ENCODE measurements around the gene SSBP3. TPM values are rescaled to one million over a fixed set of nuclear protein-coding genes. Genes with fewer than 3 reads are reported as not detected.

SSBP3 gene
- total RNA-seq, 1 experiment from 2014 or later: 109 TPM

DNA sequence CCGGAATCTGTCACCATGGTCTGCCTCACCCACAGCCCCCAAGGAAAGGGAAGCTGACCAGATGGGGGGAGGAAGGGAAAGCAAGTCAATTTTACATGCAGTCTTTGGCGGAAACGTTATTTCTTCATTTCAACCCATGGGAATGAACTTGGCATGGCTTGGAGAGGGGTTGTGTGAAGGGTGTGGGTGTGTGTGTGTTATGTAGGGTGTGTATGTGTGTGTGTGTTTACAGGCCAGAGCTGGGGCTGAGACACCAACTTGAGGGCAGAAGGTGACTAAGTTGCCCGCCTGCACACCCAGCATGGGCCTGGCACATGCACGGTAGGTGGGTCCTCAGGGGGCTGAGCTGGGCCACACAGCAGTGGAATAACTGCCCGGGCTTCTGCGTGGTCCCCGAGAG is 141.1 kb downstream of the SSBP3 start:
- no peak overlapping the region for H3K4me3 ChIP-seq (ENCODE audit: insufficient read depth, low read depth, low read length)
- DNase-seq: no peak
- H3K36me3 ChIP-seq (replicated peaks; ENCODE audit: control insufficient read depth, insufficient read depth, low read length): no peaks in the 10 kb centered on the region; the same call in none of the 2 replicates
- H3K27me3 ChIP-seq (ENCODE audit: control insufficient read depth, insufficient read depth, low read length): no peaks in the 10 kb centered on the region

DNA sequence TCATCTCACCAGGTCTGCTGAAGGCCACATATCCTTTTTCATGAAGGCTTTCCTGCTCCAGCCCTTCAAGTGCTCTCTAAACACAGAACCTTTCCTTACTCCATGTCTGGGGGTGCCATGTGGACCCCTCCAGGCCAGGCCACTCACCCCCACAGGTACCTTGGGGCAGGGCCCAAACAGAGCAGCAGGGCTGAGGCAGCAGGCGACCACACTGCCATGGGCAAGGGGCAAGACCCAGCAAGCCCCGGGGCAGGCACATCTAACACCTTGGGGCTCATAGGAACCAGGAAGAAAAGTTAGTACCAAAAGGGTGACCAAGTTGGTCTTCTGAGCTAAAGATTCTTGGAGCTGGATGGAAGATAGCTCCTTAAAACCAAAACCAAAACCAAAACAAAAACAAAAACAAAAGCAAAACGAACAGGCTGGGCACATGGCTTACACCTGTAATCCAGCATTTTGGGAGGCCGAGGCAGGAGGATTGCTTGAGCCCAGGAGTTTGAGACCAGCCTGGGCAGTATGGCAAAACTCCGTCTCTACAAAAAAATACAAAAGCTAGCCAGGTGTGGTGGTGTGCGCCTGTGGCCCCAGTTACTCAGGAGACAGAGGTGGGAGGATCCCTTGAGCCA is 142.5 kb downstream of the SSBP3 start:
- no peaks in the 10 kb centered on the region; the same call in none of the 2 replicates for H3K36me3 ChIP-seq (replicated peaks; ENCODE audit: control insufficient read depth, insufficient read depth, low read length)
- no peak for DNase-seq
- no peaks in the 10 kb centered on the region for H3K27me3 ChIP-seq (ENCODE audit: control insufficient read depth, insufficient read depth, low read length)
- H3K4me3 ChIP-seq (ENCODE audit: insufficient read depth, low read depth, low read length): no peak overlapping the region

DNA sequence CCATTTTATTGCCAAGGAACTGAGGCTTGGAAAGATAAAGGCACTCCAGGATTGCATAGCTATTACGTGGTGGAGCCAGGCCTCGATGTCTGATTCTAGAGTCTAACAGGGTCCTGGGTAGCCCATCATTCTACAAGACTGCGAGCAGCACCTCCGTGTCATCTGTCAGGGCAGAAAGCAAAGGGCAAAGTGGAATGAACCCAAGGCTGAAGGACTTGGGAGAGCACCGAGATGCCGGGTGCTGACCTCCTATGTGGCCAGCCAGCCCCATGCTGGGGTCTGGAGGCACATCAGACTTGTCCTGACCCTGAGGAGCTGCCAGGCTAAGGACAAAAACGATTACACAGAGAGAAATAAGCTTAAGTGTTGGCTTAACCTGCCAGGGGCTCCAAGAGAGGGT is 143.9 kb downstream of the SSBP3 start:
- H3K36me3 ChIP-seq (replicated peaks; ENCODE audit: control insufficient read depth, insufficient read depth, low read length): no peaks in the 10 kb centered on the region; the same call in none of the 2 replicates

DNA sequence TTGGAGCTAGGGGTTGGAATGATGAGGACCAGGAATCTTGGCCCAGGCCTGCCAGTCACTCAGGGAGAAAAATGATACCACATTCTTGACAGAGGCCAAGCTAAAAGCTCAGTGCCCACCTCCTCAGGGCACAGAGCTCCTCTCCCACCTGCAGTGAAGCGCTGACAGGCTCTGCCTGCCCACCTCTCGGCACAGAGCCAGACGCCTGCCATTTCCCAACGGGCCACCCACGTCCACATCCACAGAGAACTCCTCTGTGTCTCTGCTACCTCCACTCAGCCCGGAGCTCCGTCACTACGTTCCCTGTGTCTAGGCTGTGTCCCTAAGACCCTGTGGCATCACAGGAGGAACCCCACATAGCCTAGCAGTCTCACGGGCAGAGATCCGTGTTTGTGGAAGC is 145.4 kb downstream of the SSBP3 start:
- no peak overlapping the region for H3K4me3 ChIP-seq (ENCODE audit: insufficient read depth, low read depth, low read length)
- no peaks in the 10 kb centered on the region for H3K27me3 ChIP-seq (ENCODE audit: control insufficient read depth, insufficient read depth, low read length)
- no peaks in the 10 kb centered on the region; the same call in 1 of the 2 replicates for H3K36me3 ChIP-seq (replicated peaks; ENCODE audit: control insufficient read depth, insufficient read depth, low read length)
- DNase-seq: no peak

More for the DNA sequence above, 143.9 kb downstream of the SSBP3 start:
- Histone ChIP-seq H3K4me3 (ENCODE audit: insufficient read depth, low read depth, low read length) (no peak overlapping the region), H3K27me3 (ENCODE audit: control insufficient read depth, insufficient read depth, low read length) (no peaks in the 10 kb centered on the region)
- DNase-seq: no peak

DNA sequence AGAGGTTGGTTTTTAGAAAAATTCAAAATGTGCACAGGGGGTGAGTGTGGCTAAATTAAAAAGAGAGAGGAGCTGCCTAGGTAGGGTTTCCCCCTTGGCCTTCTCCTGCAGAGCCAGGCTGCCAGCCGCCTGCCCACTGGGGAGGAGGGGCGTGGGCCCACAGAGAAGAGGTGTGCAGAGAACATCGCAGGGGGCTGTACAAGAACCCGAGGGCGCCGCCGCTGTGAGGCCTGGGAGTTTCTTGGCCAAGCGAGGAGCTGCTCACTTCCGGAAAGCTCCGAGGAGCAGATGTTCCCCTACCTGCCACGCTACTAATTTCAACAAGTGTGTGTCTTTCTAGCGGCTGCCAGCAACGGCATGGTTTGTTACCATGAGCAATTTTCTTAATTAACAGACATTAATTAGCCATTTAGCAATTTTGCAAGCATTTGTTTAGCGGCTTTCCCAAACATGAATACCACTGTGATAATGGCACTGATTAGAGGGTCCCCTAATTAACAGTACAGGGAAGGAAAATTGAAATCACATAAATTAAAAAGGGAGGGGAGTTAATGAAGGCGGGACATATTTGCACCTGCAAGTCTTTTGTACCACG is 146.6 kb downstream of the SSBP3 start:
- H3K36me3 ChIP-seq (replicated peaks; ENCODE audit: control insufficient read depth, insufficient read depth, low read length): no peaks in the 10 kb centered on the region
- DNase-seq: no peak
- H3K27me3 ChIP-seq (ENCODE audit: control insufficient read depth, insufficient read depth, low read length): no peaks in the 10 kb centered on the region
- H3K4me3 ChIP-seq (ENCODE audit: insufficient read depth, low read depth, low read length): no peak overlapping the region

DNA sequence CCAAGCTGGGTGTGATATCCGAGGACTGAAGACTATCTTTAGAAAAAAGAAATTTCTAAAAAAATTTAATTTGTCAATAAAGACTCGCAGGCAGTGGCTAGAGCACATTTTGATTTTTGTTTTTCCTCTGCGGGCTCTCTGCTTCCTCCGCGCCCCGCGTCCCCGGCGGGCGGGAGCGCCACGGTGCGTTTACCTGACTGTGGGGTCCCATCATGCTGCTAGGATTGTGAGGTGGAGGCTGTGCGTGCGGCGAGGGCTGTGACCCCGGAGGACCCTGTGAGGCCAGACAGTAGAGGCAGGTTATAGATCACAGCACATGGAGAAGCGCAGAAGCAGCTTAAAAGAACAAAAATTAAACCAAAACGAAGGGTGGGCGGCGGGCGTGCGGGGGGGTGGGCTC is 148.3 kb downstream of the SSBP3 start:
- H3K36me3 ChIP-seq (replicated peaks; ENCODE audit: control insufficient read depth, insufficient read depth, low read length): no peaks in the 10 kb centered on the region
- no peak for DNase-seq
- no peaks in the 10 kb centered on the region for H3K27me3 ChIP-seq (ENCODE audit: control insufficient read depth, insufficient read depth, low read length)

DNA sequence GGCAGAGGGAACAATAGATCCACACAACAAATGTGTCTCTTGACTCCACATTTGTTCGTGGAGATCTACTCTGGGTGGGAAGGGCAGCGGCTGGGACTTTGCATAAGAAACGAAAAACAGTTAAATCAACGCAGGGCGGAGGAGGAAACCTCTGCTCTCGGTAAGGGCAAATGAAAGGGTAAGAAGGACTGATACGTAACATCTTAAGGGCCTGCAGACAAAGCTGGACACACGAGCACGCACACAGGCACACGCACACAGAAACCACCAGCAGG is 148.9 kb downstream of the SSBP3 start:
- H3K4me3 ChIP-seq (ENCODE audit: insufficient read depth, low read depth, low read length): no peak overlapping the region
- no peaks in the 10 kb centered on the region for H3K27me3 ChIP-seq (ENCODE audit: control insufficient read depth, insufficient read depth, low read length)
- H3K36me3 ChIP-seq (replicated peaks; ENCODE audit: control insufficient read depth, insufficient read depth, low read length): no peaks in the 10 kb centered on the region
- DNase-seq: no peak

More for the DNA sequence above, 148.3 kb downstream of the SSBP3 start:
- H3K4me3 ChIP-seq (ENCODE audit: insufficient read depth, low read depth, low read length): no peak overlapping the region

DNA sequence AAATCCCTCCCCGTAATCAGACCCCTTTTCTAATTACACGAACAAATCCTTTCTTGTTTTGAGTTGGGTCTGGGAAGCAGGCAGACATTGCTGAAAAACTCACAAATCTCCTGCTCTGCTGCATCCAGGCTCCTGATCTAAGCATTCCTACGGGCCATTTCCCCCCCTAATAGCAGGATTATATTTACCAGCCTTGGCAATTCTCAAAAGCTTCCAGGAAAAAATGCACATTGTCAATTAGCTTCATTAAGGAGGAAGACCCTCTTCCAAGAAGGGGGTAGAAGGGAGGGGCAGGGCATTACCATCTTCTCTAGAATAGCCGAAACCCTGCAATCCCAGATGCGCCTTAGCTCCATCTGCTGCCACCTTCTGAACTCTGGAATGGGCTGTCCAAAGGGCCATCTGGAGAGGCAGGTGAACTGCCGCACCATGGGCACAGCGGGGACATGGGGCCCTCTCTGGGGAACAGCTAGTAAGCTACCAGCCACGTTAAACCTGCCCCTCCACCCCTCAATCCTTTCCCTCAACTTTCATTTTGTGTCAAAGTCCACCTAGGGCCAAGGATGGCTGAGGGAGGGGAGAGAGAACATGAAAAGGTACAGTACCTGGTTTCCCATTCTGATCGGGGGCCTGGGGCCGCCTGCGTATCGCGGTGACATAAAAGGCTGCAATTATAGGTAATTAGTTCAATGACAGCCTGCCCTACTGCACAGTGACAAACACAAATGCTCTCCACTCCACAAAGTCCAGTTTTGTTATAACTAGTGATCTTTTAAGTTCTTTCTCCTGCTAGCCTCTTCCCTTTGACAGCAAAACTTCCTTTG is 149.5 kb downstream of the SSBP3 start:
- no peaks in the 10 kb centered on the region for H3K36me3 ChIP-seq (replicated peaks; ENCODE audit: control insufficient read depth, insufficient read depth, low read length)
- H3K4me3 ChIP-seq (ENCODE audit: insufficient read depth, low read depth, low read length): no peak overlapping the region
- no peaks in the 10 kb centered on the region for H3K27me3 ChIP-seq (ENCODE audit: control insufficient read depth, insufficient read depth, low read length)
- no peak for DNase-seq

DNA sequence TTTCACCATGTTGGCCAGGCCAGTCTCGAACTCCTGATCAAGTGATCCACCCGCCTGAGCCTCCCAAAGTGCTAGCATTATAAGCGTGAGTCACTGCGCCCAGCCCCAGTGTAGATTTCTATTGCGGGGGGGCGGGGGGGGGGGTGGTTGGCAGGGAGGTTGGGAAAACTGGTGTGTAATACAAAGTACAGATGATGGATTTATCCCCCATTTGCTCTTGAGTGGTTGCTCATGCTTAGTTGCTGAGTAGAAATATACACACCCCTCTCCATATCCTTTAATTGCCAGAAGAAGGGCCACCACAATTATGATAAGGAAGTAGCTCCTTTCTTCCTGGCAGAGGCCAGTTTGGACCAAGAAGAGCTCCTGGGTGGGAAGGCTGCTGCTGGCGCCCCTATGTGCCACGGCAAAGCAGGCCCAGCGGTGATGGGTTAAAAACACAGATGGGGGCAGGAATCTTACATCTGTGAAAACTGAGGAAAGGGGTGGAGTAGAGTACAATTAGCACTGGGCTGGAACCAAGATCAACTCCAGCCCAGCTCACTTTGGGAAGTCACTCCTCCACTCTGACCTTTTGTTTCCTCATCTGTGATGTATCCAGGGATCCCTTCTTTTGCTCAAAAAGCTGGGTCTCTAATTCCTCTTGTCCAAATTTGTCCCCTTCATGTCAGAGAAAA is 151.0 kb downstream of the SSBP3 start:
- no peak for DNase-seq
- Histone ChIP-seq H3K4me3 (ENCODE audit: insufficient read depth, low read depth, low read length) (no peak overlapping the region), H3K27me3 (ENCODE audit: control insufficient read depth, insufficient read depth, low read length) (no peaks in the 10 kb centered on the region), H3K36me3 (replicated peaks; ENCODE audit: control insufficient read depth, insufficient read depth, low read length) (no peaks in the 10 kb centered on the region; the same call in 1 of the 2 replicates)

DNA sequence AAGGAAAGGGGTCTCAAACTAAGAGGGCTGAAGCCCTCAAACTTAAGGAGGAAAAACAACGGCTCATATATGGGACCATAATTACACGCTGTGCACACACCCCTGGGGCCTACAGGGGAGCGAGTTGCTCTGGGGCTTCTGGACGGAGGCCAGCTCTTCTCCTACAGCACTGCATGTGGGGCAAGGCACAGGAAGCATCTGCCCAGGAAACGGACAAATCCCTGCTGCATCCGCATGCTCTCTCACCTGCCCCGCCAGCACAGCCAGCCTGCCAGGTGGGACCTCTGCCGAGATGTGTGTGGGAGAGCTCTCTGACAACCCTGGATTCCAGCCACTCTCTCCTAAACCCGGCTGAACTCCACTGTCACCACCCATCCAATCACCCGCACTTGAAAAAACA is 152.1 kb downstream of the SSBP3 start:
- DNase-seq: no peak
- H3K4me3 ChIP-seq (ENCODE audit: insufficient read depth, low read depth, low read length): no peak overlapping the region
- no peaks in the 10 kb centered on the region; the same call in 1 of the 2 replicates for H3K36me3 ChIP-seq (replicated peaks; ENCODE audit: control insufficient read depth, insufficient read depth, low read length)
- no peaks in the 10 kb centered on the region for H3K27me3 ChIP-seq (ENCODE audit: control insufficient read depth, insufficient read depth, low read length)

DNA sequence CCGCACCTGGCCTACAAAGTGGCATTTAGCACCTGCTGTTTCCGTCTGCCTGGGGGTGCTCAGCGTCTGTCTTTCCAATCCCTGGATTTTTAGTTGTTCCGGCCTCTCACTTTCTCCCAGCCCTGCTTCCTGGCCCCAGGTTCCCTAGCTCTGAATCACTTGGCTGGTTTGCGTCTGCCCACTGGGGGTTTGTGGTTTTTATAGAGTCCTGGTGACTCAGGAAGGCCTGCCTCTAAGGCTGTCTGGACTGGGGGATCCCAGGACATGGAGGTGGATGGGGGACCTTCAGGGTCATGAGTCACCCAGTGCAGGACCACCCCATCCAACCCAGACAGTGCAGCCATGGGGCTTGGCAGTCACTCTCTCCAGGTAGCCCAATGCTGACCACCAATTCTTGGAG is 152.7 kb downstream of the SSBP3 start:
- H3K27me3 ChIP-seq (ENCODE audit: control insufficient read depth, insufficient read depth, low read length): no peaks in the 10 kb centered on the region
- DNase-seq: no peak
- H3K4me3 ChIP-seq (ENCODE audit: insufficient read depth, low read depth, low read length): no peak overlapping the region
- H3K36me3 ChIP-seq (replicated peaks; ENCODE audit: control insufficient read depth, insufficient read depth, low read length): no peaks in the 10 kb centered on the region; the same call in 1 of the 2 replicates

DNA sequence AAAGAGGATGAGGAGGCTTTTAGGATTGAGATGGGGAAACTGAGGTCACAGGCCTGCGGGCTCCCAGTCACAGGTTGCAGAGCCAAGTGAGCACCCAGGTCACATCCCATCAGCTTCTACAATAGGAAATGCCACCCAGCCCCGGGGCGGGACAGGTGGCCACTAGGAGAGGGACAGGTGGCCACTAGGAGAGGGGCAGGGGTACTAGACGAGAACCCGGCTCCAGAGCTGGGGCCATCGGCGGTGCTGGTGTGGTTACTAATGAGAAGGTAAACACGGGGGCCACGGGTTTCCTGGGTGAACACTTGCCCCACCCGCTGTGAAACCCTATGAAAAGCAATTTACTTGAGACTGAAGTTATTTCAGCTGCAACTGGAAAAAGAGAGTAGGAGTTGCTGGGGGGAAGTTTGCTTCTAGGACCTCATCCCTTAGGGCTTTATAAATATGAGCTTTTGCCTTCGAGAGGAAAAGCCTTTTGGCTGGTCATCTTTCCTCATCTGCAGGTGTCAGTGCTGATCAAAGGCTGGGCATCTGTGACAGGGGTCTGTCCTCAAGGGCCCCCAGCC is 153.7 kb downstream of the SSBP3 start:
- Histone ChIP-seq H3K27me3 (ENCODE audit: control insufficient read depth, insufficient read depth, low read length) (no peaks in the 10 kb centered on the region), H3K36me3 (replicated peaks; ENCODE audit: control insufficient read depth, insufficient read depth, low read length) (no peaks in the 10 kb centered on the region; the same call in 1 of the 2 replicates), H3K4me3 (ENCODE audit: insufficient read depth, low read depth, low read length) (no peak overlapping the region)
- DNase-seq: no peak

DNA sequence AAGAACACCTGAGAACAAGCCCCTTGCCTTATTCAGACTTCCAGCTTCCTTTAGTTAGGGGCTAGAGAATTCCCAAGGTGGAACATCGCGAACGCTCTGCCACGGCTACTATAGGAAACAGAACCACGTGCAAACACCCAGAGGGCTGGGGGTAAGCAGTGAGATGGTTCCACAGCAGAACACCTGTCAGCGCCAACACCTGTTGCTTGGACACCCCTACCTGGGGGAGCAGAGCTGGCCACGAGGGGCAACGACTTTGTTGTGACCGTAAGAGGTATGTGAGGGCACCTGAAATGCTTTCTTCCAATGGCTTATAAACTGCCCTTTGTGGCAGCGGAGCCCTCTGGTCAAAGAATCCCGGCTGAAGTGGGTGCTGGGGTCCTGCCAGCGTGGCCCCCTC is 155.5 kb downstream of the SSBP3 start:
- no peak for DNase-seq
- peaks cover 4% of the 10 kb centered on the region for H3K36me3 ChIP-seq (replicated peaks; ENCODE audit: control insufficient read depth, insufficient read depth, low read length)

DNA sequence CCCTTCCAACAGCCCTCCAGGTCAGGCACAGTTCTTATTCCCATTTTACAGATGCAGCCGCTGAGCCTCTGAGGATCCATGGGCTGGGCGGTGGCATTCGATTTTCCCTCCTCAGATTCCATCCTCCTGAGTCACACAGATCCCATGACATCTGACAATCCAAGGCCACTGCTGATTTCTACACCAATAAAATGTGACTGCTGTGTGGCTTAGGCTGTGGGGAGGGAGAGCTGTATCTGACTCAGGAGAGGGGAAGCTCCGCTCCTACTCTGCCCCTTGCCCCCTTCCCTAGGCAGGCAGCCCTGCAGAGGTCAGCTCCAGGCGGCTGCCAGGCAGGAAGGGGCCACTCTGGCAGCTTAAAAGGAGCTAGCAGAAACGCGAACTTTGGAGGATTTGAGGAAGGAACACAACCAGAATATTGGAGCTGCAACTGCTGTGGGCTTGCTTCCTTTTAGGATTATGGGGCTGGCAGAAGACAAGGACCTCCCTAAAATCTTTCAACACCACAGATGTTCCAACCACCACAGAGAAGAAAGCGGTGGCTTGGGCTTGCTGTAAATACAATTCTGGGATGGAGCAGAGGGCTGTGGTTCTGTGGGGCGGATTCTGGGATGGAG is 156.3 kb downstream of the SSBP3 start:
- H3K36me3 ChIP-seq (replicated peaks; ENCODE audit: control insufficient read depth, insufficient read depth, low read length): peaks cover 5% of the 10 kb centered on the region
- H3K4me3 ChIP-seq (ENCODE audit: insufficient read depth, low read depth, low read length): no peak overlapping the region
- DNase-seq: peak; percentile 86

More for the DNA sequence above, 155.5 kb downstream of the SSBP3 start:
- Histone ChIP-seq H3K27me3 (ENCODE audit: control insufficient read depth, insufficient read depth, low read length) (no peaks in the 10 kb centered on the region), H3K4me3 (ENCODE audit: insufficient read depth, low read depth, low read length) (no peak overlapping the region)

More for the DNA sequence above, 156.3 kb downstream of the SSBP3 start:
- H3K27me3 ChIP-seq (ENCODE audit: control insufficient read depth, insufficient read depth, low read length): no peaks in the 10 kb centered on the region
